Kidney epithelial cell (primary cell): ENCODE measurements around the gene ACTN4. TPM values are rescaled to one million over a fixed set of nuclear protein-coding genes. Genes with fewer than 3 reads are reported as not detected.

Experiments used
- DNase-seq: peaks from one replicate; pipeline ENCODE4 v3.0.0-alpha.2; 2010; ENCODE audit warnings: low read depth
- H3K27me3 ChIP-seq: 2 replicates; pipeline ENCODE4 v1.6.0; 2011; ENCODE audit warnings: low read length; ENCODE audit not compliant: control insufficient read depth, insufficient read depth
- H3K36me3 ChIP-seq: 2 replicates; pipeline ENCODE4 v1.5.1; 2011; ENCODE audit warnings: low read length; ENCODE audit not compliant: control insufficient read depth, insufficient read depth
- H3K4me3 ChIP-seq: 2 replicates; pipeline ENCODE4 v1.5.1; 2011; ENCODE audit warnings: low read depth, mild to moderate bottlenecking, control low read depth, low read length
- total RNA-seq: library from RNA; depleted of rRNA; stranded (reverse); fragments of >200 nt; gene quantifications from 2 replicates; pipeline ENCODE4 v1.2.3, GENCODE V29; 2015
- TF ChIP-seq, protein P1 (sequence below): IDR thresholded peaks from 2 replicates; pipeline ENCODE4 v1.5.1; 2011; ENCODE audit warnings: mild to moderate bottlenecking, moderate library complexity, low read length, control low read depth, inconsistent platforms; ENCODE audit not compliant: insufficient read depth, poor library complexity, severe bottlenecking

The ACTN4 gene
- total RNA-seq, 1 donor from 2014 or later: 821 TPM

DNA sequence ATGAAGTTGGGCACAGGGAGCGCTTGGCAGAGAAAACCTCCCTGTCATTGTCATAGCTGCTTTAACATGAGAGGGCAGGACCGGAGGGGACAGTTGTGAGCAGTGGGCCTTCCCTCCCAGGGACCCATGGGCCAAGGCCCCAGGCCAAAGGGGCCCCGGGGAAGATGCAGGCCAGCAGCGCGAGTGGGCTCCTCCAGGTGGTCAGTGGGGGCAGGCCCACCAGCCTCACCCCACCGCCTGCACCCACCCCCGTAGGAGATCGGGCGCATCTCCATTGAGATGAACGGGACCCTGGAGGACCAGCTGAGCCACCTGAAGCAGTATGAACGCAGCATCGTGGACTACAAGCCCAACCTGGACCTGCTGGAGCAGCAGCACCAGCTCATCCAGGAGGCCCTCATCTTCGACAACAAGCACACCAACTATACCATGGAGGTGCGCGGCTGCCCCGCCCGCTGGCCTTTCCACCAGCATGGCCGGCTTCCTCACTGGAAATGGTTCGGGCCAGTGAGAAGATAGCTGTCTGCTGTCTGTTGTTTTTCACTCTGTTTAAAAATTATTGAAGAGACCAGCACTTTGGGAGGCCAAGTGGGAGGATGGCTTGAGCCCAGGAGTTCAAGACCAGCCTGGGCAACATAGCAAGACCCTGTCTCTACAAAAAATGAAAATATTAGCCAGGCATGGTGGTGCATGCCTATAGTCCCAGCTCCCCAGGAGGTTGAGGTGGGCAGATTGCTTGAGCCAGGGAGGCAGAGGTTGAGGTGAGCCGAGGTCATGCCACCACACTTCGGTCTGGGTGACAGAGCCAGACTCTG is 78.2 kb downstream of the ACTN4 start:
- Histone ChIP-seq H3K4me3 (no peak overlapping the region), H3K27me3 (no peaks in the 10 kb centered on the region), H3K36me3 (peaks cover 15% of the 10 kb centered on the region)
- no peak for DNase-seq
- TF ChIP-seq, protein P1, sequence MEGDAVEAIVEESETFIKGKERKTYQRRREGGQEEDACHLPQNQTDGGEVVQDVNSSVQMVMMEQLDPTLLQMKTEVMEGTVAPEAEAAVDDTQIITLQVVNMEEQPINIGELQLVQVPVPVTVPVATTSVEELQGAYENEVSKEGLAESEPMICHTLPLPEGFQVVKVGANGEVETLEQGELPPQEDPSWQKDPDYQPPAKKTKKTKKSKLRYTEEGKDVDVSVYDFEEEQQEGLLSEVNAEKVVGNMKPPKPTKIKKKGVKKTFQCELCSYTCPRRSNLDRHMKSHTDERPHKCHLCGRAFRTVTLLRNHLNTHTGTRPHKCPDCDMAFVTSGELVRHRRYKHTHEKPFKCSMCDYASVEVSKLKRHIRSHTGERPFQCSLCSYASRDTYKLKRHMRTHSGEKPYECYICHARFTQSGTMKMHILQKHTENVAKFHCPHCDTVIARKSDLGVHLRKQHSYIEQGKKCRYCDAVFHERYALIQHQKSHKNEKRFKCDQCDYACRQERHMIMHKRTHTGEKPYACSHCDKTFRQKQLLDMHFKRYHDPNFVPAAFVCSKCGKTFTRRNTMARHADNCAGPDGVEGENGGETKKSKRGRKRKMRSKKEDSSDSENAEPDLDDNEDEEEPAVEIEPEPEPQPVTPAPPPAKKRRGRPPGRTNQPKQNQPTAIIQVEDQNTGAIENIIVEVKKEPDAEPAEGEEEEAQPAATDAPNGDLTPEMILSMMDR: no peak

DNA sequence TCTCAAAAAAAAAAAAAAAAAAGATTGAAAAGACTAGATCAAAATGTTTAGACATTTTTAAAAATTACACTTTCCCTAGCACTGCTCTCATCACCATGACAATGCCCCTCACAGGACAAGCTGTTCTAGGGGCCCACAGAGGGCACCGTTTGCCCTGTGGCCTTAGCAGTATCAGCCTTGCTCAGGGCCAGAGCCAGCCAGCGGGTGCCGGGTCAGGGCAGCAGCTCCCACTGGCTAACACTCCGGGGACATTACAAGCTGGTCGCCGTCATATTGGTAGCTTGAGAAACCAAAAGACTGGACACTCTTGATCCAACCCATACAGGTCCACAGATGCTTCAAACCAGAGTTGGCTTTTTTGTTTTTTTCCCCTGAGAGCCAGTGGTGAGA is 78.8 kb downstream of the ACTN4 start:
- H3K36me3 ChIP-seq: peaks cover 15% of the 10 kb centered on the region
- no peaks in the 10 kb centered on the region for H3K27me3 ChIP-seq
- H3K4me3 ChIP-seq: no peak overlapping the region
- DNase-seq: no peak
- TF ChIP-seq, protein P1: no peak

DNA sequence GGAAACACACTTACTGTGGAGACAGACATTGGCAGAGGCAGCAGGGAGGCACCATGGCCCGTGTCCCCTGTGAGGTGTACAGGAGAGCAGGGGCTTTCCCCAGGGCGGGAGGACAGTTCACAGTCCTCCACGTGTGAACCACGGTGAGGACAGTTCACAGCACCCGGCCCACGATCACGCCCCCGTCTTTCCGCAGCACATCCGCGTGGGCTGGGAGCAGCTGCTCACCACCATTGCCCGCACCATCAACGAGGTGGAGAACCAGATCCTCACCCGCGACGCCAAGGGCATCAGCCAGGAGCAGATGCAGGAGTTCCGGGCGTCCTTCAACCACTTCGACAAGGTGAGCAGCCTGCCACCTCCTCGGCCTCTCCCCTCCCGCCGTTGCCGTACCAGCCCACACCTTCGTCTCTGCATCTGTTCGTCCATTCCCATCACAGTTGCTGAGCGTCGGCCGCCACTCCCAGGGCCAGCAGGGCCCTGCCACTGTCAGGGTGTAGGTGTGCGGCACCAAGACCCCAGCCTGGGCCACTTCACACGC is 79.4 kb downstream of the ACTN4 start:
- H3K4me3 ChIP-seq: no peak overlapping the region
- no peak for DNase-seq
- peaks cover 13% of the 10 kb centered on the region for H3K36me3 ChIP-seq
- no peaks in the 10 kb centered on the region for H3K27me3 ChIP-seq
- TF ChIP-seq, protein P1: no peak

DNA sequence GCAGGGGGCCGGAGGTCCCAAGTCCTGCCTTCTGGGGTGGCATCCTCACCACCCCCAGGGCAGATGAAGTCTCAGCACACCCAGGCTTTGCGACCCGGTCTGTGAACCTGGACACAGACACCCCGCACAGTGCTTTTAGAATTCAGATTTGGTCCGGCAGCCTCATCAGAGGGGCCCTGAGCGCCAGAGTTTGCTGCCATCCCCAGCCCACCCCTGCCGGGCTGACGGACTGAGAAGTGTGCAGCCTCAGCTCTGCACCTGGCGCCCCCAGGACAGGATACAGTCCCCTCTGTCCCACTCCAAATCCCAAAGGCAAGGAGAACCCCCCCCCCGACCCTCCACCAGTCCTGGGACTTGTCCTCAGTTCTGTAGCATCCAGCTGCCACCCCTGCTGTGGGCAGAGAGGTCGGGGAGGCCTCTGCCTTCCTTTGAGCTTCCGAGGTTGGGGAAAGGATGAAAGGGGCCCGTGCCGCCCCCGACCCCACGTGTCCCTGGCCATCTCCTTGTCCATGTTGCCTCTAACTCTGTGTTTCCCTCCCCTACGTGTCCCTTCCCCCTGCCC is 79.9 kb downstream of the ACTN4 start:
- peaks cover 13% of the 10 kb centered on the region for H3K36me3 ChIP-seq
- TF ChIP-seq, protein P1: no peak
- H3K4me3 ChIP-seq: no peak overlapping the region
- no peaks in the 10 kb centered on the region for H3K27me3 ChIP-seq
- DNase-seq: no peak

DNA sequence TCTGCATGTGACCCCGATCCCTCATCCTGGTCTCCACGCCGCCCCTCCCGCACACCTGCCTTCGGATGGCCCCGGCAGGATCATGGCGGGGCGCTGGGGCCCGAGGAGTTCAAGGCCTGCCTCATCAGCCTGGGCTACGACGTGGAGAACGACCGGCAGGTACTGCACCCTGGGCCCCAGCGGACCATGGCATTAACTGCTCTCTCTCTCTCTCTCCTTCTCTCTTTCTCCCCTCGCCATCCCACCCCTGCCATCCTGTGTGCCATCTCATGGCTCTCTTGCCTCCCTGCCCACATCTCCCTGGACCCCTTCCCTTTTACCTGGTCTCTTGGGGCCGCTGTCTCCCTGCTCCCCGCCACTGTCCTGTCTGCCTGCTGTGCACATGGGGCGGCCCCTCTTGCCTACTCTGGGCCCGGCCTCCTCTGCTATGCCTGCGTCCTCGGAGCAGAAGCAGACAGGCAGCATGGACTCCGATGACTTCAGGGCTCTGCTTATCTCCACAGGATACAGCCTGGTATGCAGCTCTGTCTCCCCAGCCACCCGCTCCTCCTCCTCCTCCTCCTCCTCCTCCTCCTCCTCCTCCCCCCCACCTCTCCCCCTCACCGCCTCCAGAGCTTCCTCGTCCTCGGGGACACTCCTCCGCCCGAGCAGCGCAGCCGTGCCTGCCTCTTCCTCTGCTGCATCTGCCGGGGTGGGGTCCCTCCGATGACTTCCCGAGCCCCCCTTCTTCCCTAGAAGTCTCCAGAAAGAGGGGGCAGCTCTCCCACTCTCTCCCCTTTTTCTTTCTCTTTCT is 80.6 kb downstream of the ACTN4 start:
- no peak overlapping the region for H3K4me3 ChIP-seq
- no peaks in the 10 kb centered on the region for H3K27me3 ChIP-seq
- DNase-seq: no peak
- peaks cover 13% of the 10 kb centered on the region for H3K36me3 ChIP-seq
- TF ChIP-seq, protein P1: no peak
